CD8-positive, alpha-beta memory T cell (primary cell): ENCODE data around the gene FAM161A. TPM values are rescaled to one million over a fixed set of nuclear protein-coding genes. Genes with fewer than 3 reads are reported as not detected.

ENCODE experiments used
- CTCF ChIA-PET: fragments of 350-600 bp; sonication (Branson Sonifier 250); formaldehyde crosslinking; loops from one replicate; lab custom pipeline; 2021; ENCODE audit warnings: antibody characterized with exemption; lab: Charles Lee
- POLR2A ChIA-PET: fragments of 350-600 bp; sonication (Branson Sonifier 250); formaldehyde crosslinking; loops from one replicate; lab custom pipeline; 2021; ENCODE audit warnings: antibody characterized with exemption; lab: Charles Lee
- DNase-seq, 5 donors: peaks; one replicate each; pipeline versions ENCODE4 v3.0.0 to v3.0.0-alpha.2; 2020 to 2022; ENCODE audit warnings: mixed read lengths in 1 of 5
- H3K27ac ChIP-seq: one replicate; pipeline ENCODE4 v1.7.0; 2013; ENCODE audit warnings: low read depth, mild to moderate bottlenecking, low read length, moderate library complexity
- H3K27me3 ChIP-seq: 2 replicates; pipeline ENCODE4 v1.7.0; 2013; ENCODE audit warnings: low read length, mild to moderate bottlenecking; ENCODE audit not compliant: insufficient read depth, poor library complexity, severe bottlenecking
- H3K36me3 ChIP-seq: 2 replicates; pipeline ENCODE4 v1.7.0; 2013; ENCODE audit warnings: mild to moderate bottlenecking, low read length, moderate library complexity; ENCODE audit not compliant: insufficient read depth
- H3K4me1 ChIP-seq: 2 replicates; pipeline ENCODE4 v1.7.0; 2013; ENCODE audit warnings: mild to moderate bottlenecking, low read length, moderate library complexity; ENCODE audit not compliant: insufficient read depth
- H3K4me3 ChIP-seq: 2 replicates; pipeline ENCODE4 v1.7.0; 2013; ENCODE audit warnings: mild to moderate bottlenecking, low read length
- H3K9me3 ChIP-seq: 2 replicates; pipeline ENCODE4 v1.7.0; 2013; ENCODE audit warnings: mild to moderate bottlenecking, low read length
- H3K27ac Mint-ChIP-seq, 8 donors: one replicate each; pipeline ENCODE4 v1.8.0; 2020 to 2021; ENCODE audit warnings: mixed read lengths in 8 of 8, mild to moderate bottlenecking in 6 of 8, inconsistent platforms in 3 of 8, moderate library complexity in 3 of 8
- H3K27me3 Mint-ChIP-seq, 2 donors: one replicate each; pipeline ENCODE4 v1.8.0; 2020 to 2021; ENCODE audit warnings: mixed read lengths in 2 of 2, mild to moderate bottlenecking in 1 of 2, moderate library complexity in 1 of 2
- H3K36me3 Mint-ChIP-seq, 3 donors: one replicate each; pipeline ENCODE4 v1.8.0; 2020 to 2021; ENCODE audit warnings: mixed read lengths in 3 of 3, inconsistent platforms in 1 of 3, mild to moderate bottlenecking in 1 of 3
- H3K4me1 Mint-ChIP-seq, 3 donors: one replicate each; pipeline ENCODE4 v1.8.0; 2020 to 2021; ENCODE audit warnings: mixed read lengths in 3 of 3, inconsistent platforms in 1 of 3, mild to moderate bottlenecking in 1 of 3
- H3K4me3 Mint-ChIP-seq, 7 donors: one replicate each; pipeline ENCODE4 v1.8.0; 2020 to 2021; ENCODE audit warnings: mixed read lengths in 7 of 7, mild to moderate bottlenecking in 6 of 7, moderate library complexity in 4 of 7, inconsistent platforms in 2 of 7
- H3K9me3 Mint-ChIP-seq, 5 donors: one replicate each; pipeline ENCODE4 v1.8.0; 2020 to 2022; ENCODE audit warnings: mixed read lengths in 5 of 5, mild to moderate bottlenecking in 3 of 5, moderate library complexity in 2 of 5, inconsistent platforms in 1 of 5
- polyA plus RNA-seq: library from polyadenylated mRNA; unstranded; fragments of 300-500 nt; fragmentation: Illumina TruSeq; gene quantifications from one replicate; pipeline ENCODE4 v1.2.3, GENCODE V29; 2021
- total RNA-seq, 2 experiments: library from RNA; stranded (reverse); gene quantifications; one replicate each; pipeline ENCODE4 v1.2.3, GENCODE V29; 2021

The FAM161A gene, protein sequence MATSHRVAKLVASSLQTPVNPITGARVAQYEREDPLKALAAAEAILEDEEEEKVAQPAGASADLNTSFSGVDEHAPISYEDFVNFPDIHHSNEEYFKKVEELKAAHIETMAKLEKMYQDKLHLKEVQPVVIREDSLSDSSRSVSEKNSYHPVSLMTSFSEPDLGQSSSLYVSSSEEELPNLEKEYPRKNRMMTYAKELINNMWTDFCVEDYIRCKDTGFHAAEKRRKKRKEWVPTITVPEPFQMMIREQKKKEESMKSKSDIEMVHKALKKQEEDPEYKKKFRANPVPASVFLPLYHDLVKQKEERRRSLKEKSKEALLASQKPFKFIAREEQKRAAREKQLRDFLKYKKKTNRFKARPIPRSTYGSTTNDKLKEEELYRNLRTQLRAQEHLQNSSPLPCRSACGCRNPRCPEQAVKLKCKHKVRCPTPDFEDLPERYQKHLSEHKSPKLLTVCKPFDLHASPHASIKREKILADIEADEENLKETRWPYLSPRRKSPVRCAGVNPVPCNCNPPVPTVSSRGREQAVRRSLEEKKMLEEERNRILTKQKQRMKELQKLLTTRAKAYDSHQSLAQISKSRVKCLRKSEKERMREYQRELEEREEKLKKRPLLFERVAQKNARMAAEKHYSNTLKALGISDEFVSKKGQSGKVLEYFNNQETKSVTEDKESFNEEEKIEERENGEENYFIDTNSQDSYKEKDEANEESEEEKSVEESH
- total RNA-seq (1 to 10 TPM; 5.6 to 5.8 TPM), polyA plus RNA-seq (1.7 TPM)

DNA sequence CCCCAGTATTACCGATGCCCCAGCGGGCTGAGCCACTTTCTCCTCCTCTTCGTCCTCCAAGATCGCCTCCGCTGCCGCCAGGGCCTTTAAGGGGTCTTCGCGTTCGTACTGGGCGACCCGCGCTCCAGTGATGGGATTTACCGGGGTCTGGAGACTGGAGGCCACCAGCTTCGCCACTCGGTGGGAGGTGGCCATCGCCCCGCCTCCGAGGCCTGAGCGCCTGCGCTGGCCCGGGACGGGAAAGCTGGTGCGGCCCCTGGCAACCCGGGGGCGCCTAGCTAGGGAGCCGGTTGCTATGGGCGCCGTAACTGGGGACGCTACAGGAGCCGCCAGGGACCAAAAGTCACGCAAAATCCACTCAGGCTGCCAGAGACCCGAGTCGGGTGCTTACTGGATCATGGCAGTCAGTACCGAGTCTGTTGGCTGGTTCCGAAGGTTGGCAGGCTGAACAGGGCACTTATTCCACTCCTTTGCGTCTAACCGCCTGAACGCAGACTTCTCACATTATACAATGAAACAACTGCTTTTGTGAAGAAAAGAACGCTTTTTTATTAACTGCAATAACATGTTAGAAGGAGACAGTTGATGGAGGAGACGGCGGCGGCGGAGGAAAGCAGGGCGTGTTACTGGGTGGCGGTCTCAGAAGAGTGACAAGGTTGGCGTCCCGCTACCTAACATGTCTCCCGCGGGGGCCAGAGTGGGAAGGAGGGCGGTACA is at the start of gene FAM161A:
FAM161A (minus strand) TSS at position 214 of the 717 bp plus-strand sequence; CDS start at position 195, 19 bp downstream.
- H3K9me3 Mint-ChIP-seq = no peaks in the 10 kb centered on the region
- H3K4me3 Mint-ChIP-seq = peak within 1 kb of the TSS; percentile 88 to 97 (median 95)

DNA sequence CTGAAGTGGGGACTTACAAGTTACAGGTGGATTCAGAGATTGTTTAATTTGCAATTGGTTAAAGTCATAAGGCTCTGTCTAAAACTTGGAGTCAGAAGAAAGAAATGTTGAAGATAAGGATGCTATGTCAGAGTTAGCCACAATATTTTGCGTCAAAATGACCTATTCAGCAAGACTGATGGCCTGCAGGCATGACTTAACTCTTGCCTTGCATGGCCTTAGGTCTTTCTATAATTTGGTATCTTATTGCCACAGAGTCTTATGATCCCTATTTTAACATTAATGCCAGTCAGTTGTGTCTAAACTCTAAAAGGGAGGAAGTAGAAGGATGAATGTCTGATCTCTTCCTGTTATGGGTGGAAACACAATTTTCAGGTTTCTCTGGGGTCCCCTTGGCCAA is 46.4 kb upstream of the FAM161A start:
- no peak for DNase-seq
- POLR2A ChIA-PET = no interaction called here
- Mint-ChIP-seq H3K9me3 (no peaks in the 10 kb centered on the region), H3K27ac (peak overlapping the region in 1 of 8 donors; percentile 13), H3K4me1 (peaks cover 6 to 8% (median 8%) of the 10 kb centered on the region in 3 donors), H3K27me3 (no peaks in the 10 kb centered on the region), H3K36me3 (no peaks in the 10 kb centered on the region), H3K4me3 (peak overlapping the region in 1 of 7 donors; percentile 69)
- CTCF ChIA-PET = no interaction called here
- Histone ChIP-seq H3K4me3 (no peak overlapping the region), H3K9me3 (no peaks in the 10 kb centered on the region), H3K27ac (no peak overlapping the region), H3K27me3 (no peaks in the 10 kb centered on the region), H3K4me1 (peaks cover 7% of the 10 kb centered on the region), H3K36me3 (no peaks in the 10 kb centered on the region)

More for the DNA sequence above, at the start of gene FAM161A:
- H3K4me3 ChIP-seq = peak within 1 kb of the TSS; percentile 87
- no peaks in the 10 kb centered on the region for H3K36me3 ChIP-seq
- H3K27ac ChIP-seq = peak within 1 kb of the TSS; percentile 55
- H3K4me1 ChIP-seq = peaks cover 12% of the 10 kb centered on the region
- peaks cover 0 to 11% (median 0%) of the 10 kb centered on the region in 3 donors for H3K36me3 Mint-ChIP-seq
- POLR2A ChIA-PET = interaction anchor here (0.6 to 1.0 kb wide), 2 partner anchors 513 to 545 kb away, joined by 4 to 5 read pairs; no protein-coding TSS in a partner anchor
- DNase-seq = peak; percentile 60 to 84 (median 72)
- H3K27me3 ChIP-seq = no peaks in the 10 kb centered on the region
- peaks cover 0 to 2% of the 10 kb centered on the region in 2 donors for H3K27me3 Mint-ChIP-seq
- peaks cover 12 to 21% (median 19%) of the 10 kb centered on the region in 3 donors for H3K4me1 Mint-ChIP-seq
- peak within 1 kb of the TSS; percentile 88 to 98 (median 94) for H3K27ac Mint-ChIP-seq
- H3K9me3 ChIP-seq = no peaks in the 10 kb centered on the region
- CTCF ChIA-PET = interaction anchor here (1.5 kb wide), 1 partner anchor 23 kb away, joined by 4 read pairs; no protein-coding TSS in a partner anchor

DNA sequence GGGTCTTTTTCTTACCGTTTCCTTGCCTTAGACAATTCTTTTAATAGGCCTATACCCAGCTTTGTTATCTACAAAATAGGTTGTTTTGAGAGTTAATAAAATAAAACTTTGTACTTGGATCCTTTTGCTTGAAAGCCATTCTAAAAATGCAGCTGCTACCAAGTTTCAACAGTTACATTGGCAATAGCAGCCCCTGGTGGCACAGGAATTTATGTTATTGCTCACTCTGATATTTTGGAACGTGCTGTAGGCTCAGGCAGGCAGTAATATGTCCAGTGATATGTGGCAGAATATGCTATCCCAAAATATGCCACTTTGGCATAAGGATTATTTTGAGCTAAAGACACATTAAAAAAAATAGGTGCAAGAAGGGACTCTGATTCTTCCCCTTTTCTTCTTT is 45.0 kb upstream of the FAM161A start:
- Mint-ChIP-seq H3K27me3 (no peaks in the 10 kb centered on the region), H3K27ac (no peak overlapping the region), H3K4me1 (no peaks in the 10 kb centered on the region), H3K36me3 (no peaks in the 10 kb centered on the region), H3K9me3 (no peaks in the 10 kb centered on the region), H3K4me3 (no peak overlapping the region)
- H3K4me3 ChIP-seq = no peak overlapping the region
- no peaks in the 10 kb centered on the region for H3K36me3 ChIP-seq
- ChIA-PET CTCF (no interaction called here), POLR2A (no interaction called here)
- no peak for DNase-seq
- H3K4me1 ChIP-seq = no peaks in the 10 kb centered on the region
- no peaks in the 10 kb centered on the region for H3K27me3 ChIP-seq
- H3K9me3 ChIP-seq = no peaks in the 10 kb centered on the region
- no peak overlapping the region for H3K27ac ChIP-seq

- CTCF ChIA-PET = no interaction called here
- Histone ChIP-seq H3K4me3 (peak within 1 kb of the TSS; percentile 98), H3K9me3 (no peaks in the 10 kb centered on the region), H3K27me3 (no peaks in the 10 kb centered on the region), H3K36me3 (peaks cover 8% of the 10 kb centered on the region), H3K4me1 (peaks cover 19% of the 10 kb centered on the region), H3K27ac (peak within 1 kb of the TSS; percentile 96)
- Mint-ChIP-seq H3K4me1 (peaks cover 24 to 37% (median 32%) of the 10 kb centered on the region in 3 donors), H3K27me3 (peaks cover 0 to 6% of the 10 kb centered on the region in 2 donors), H3K36me3 (peaks cover 0 to 40% (median 2%) of the 10 kb centered on the region in 3 donors), H3K27ac (peak within 1 kb of the TSS; percentile 97 to 100 (median 100)), H3K4me3 (peak within 1 kb of the TSS; percentile 97 to 100 (median 99)), H3K9me3 (no peaks in the 10 kb centered on the region)
- POLR2A ChIA-PET = interaction anchor here (0.6 to 0.9 kb wide), 5 partner anchors 41 to 1967 kb away, joined by 3 to 8 read pairs (median 7); partner anchors contain the start of genes WDPCP and XPO1
- peak; percentile 84 to 98 (median 92) for DNase-seq
Observed at GRCh38 chr2:61888267-61889055, 34.6 kb upstream of the FAM161A start, which contains the start of gene CCT4. CCT4 (minus strand) TSS chr2:61888656; CDS start chr2:61888507, 149 bp downstream.

GRCh38 chr2:61887717-61888266 is 33.9 kb upstream of the FAM161A start:
- POLR2A ChIA-PET = no interaction called here
- Mint-ChIP-seq H3K27ac (peak overlapping the region; percentile 97 to 100 (median 100)), H3K4me3 (peak overlapping the region; percentile 97 to 100 (median 99)), H3K36me3 (peaks cover 0 to 45% (median 2%) of the 10 kb centered on the region in 3 donors), H3K4me1 (peaks cover 24 to 37% (median 32%) of the 10 kb centered on the region in 3 donors), H3K9me3 (no peaks in the 10 kb centered on the region), H3K27me3 (peaks cover 0 to 6% of the 10 kb centered on the region in 2 donors)
- no peaks in the 10 kb centered on the region for H3K9me3 ChIP-seq
- peaks cover 15% of the 10 kb centered on the region for H3K36me3 ChIP-seq
- DNase-seq = no peak
- peaks cover 19% of the 10 kb centered on the region for H3K4me1 ChIP-seq
- CTCF ChIA-PET = no interaction called here
- peak overlapping the region; percentile 98 for H3K4me3 ChIP-seq
- H3K27ac ChIP-seq = peak overlapping the region; percentile 96
- no peaks in the 10 kb centered on the region for H3K27me3 ChIP-seq

GRCh38 chr2:61885896-61886603 is 32.2 kb upstream of the FAM161A start:
- peak overlapping the region; percentile 76 to 100 (median 100) for H3K27ac Mint-ChIP-seq
- ChIA-PET CTCF (no interaction called here), POLR2A (interaction anchor here (0.8 kb wide), 1 partner anchor 124 kb away, joined by 4 read pairs; no protein-coding TSS in a partner anchor)
- H3K4me3 Mint-ChIP-seq = peak overlapping the region; percentile 97 to 100 (median 99)
- peaks cover 19% of the 10 kb centered on the region for H3K4me1 ChIP-seq
- peaks cover 25% of the 10 kb centered on the region for H3K36me3 ChIP-seq
- H3K9me3 ChIP-seq = no peaks in the 10 kb centered on the region
- H3K27me3 Mint-ChIP-seq = peaks cover 0 to 6% of the 10 kb centered on the region in 2 donors
- H3K9me3 Mint-ChIP-seq = no peaks in the 10 kb centered on the region
- DNase-seq = no peak
- peaks cover 24 to 37% (median 32%) of the 10 kb centered on the region in 3 donors for H3K4me1 Mint-ChIP-seq
- H3K36me3 Mint-ChIP-seq = peaks cover 0 to 61% (median 2%) of the 10 kb centered on the region in 3 donors
- H3K27me3 ChIP-seq = no peaks in the 10 kb centered on the region
- H3K27ac ChIP-seq = peak overlapping the region; percentile 96
- H3K4me3 ChIP-seq = peak overlapping the region; percentile 98
